NCI-H2029 (cell line): ENCODE data around the gene SLC4A2.
A peak's percentile ranks its signal among the peaks of the same experiment; 100 is the strongest.

Experiments
- DNase-seq: peaks from one replicate; lab custom pipeline; 2025; lab: John Stamatoyannopoulos, UW

Gene SLC4A2

GRCh38 chr7:151081170-151082101, 22.0 kb downstream of the SLC4A2 start:
- no peak for DNase-seq

- DNase-seq = no peak
Observed at GRCh38 chr7:151082141-151083070, 23.0 kb downstream of the SLC4A2 start.

GRCh38 chr7:151083071-151083823, 23.9 kb downstream of the SLC4A2 start, which contains the start of gene TMUB1:
TMUB1 (minus strand) TSS chr7:151083493; CDS start chr7:151082563, 930 bp downstream.
- no peak for DNase-seq

GRCh38 chr7:151083824-151084160, 24.4 kb downstream of the SLC4A2 start:
- DNase-seq = no peak

GRCh38 chr7:151085329-151085690, 25.9 kb downstream of the SLC4A2 start:
- DNase-seq = no peak

GRCh38 chr7:151085691-151086620, 26.6 kb downstream of the SLC4A2 start, which contains the start of gene AGAP3:
AGAP3 (plus strand) TSS chr7:151086475; CDS start chr7:151086742, 267 bp downstream.
- peak; percentile 73 for DNase-seq

GRCh38 chr7:151086802-151087244, 27.4 kb downstream of the SLC4A2 start:
- no peak for DNase-seq

GRCh38 chr7:151087245-151088018, 28.0 kb downstream of the SLC4A2 start:
- peak; percentile 19 for DNase-seq

- no peak for DNase-seq
Observed at GRCh38 chr7:151088019-151088855, 28.8 kb downstream of the SLC4A2 start.

- no peak for DNase-seq
Observed at GRCh38 chr7:151088856-151089699, 29.7 kb downstream of the SLC4A2 start.

GRCh38 chr7:151089893-151090730, 30.7 kb downstream of the SLC4A2 start:
- DNase-seq = no peak

- no peak for DNase-seq
Observed at GRCh38 chr7:151091003-151091402, 31.6 kb downstream of the SLC4A2 start.

- no peak for DNase-seq
Observed at GRCh38 chr7:151091431-151091830, 32.0 kb downstream of the SLC4A2 start.

GRCh38 chr7:151091988-151092387, 32.6 kb downstream of the SLC4A2 start:
- no peak for DNase-seq

- no peak for DNase-seq
Observed at GRCh38 chr7:151093748-151094147, 34.4 kb downstream of the SLC4A2 start.

GRCh38 chr7:151094675-151095074, 35.3 kb downstream of the SLC4A2 start:
- no peak for DNase-seq
